NOMO-1 (cell line): ENCODE measurements around the gene POLD4.

Experiments
- DNase-seq, 2 experiments: peaks; one replicate each; lab custom pipeline; 2025; ENCODE audit not compliant: unreplicated experiment in 2 of 2; lab: John Stamatoyannopoulos, UW

Gene POLD4

DNA sequence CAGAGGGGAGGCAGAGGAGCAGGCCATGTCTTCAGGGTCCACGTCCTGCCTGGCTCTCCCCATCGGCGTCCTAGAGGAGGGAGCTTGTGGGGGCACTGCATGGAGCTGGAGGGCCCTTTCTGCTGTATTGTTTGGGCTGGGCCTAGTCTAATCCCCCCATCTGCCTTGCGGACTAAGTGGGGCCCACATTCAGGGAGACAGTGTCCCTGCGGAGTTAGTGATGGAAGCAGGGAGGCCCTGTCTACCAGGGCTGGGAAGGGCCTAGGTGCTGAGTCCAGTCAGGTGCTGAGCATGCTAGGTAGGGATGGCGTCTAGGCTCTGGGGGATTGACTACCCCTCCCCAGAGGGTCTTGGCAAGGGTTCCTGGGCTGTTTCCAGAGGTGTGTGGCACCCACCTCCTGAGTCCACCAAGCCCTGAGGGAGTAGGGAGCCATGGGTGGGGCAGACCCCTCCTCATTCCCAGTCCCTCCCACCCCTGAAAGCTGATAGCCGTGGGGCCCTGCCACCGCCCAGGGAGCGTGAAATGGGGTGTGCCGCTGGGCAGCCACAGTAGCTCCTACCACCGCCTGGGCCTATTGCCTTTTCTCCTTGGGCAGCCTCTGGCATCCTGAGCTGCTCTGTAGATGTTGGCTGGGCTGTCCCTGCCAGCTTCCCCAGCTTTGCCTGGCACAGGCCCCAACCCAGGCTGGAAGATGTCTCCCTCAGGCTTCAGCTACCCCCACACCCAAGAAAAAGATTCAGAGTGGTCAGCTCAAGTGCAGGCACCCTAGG, 1.9 kb upstream of the POLD4 start:
- no peak for DNase-seq

DNA sequence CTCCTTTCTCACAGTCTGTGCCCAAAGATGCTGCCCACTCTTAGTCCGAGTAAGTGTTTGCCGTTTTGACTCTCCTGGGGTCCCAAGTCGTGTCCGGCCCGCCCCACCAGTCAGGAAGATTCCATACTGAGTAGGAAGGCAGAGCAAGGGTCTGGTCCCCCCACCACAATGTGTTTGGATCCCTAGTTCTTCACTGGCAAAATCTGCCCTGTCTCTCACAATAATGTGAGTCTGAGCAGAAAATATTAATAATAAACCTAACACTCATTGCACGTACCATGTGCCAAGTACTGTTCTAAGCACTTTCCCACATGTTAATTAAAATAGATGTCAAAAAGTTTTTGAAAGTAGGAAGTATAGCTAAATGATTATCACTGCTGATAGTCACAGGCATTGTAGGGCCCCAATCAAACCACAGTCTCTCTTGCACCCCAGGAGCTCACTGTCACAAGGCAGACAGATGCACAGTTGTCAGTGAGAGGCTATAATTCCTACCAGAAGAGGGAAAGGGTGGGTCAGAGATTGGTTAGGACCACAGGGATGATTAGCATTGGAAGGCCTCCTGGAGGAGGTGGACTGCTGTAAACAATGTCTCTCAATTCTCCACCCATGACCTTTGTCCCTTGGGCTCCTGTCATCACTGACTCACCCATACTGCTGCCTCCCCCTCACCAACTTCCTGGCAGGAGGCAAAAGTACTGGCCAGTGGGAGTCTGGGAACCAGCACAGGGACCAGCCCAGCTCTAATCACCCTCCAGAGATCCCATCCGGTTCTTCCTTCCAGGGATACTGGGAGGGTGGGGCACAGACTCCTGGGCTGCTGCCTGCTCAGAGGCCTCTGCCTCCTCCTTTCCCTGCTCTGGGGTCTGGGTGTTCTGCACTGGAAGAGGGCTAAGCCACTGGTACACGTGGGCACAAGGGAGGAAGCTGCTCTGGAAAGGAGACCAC, 1.0 kb upstream of the POLD4 start:
- DNase-seq = peak in 1 of 2 experiments; percentile 19

DNA sequence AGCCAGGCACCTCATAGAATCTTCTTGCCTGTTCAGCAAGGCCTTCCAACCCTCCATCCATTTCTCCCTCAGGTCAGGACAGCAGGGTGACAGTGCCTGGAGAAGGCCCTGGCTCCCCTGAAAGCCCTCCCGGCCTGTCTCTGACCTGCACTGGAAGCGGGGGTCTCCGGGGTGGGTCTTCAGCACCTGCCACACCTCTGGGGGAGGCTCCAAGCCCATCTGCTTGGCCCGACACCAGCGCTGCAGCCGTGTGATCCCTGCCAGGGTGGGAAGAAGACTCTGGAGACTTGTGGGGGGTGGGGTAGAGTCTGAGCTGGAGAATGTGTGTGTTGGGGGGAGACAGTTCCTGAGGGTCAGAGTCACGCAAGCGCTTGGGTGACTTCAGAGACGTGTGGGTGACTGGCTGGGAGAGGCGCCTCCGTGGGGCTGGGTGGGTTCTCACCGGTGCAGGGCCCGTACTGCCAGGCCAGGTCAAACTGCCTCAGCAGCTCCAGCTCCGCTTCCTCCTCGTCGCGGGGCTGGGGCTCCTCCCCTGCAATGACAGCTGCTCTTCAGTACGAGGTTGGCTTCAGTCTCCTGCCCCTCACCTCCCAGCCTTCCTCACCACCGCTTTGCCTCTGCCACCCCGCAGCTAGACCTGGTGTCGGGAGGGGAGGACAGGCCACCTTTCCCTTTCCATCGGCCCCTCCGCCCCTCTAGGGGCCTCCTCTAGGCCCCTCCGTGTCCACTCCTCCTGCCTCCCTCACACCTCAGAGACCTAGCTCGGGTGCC, 615 bp downstream of the POLD4 start:
- DNase-seq = peak; percentile 51 to 62

DNA sequence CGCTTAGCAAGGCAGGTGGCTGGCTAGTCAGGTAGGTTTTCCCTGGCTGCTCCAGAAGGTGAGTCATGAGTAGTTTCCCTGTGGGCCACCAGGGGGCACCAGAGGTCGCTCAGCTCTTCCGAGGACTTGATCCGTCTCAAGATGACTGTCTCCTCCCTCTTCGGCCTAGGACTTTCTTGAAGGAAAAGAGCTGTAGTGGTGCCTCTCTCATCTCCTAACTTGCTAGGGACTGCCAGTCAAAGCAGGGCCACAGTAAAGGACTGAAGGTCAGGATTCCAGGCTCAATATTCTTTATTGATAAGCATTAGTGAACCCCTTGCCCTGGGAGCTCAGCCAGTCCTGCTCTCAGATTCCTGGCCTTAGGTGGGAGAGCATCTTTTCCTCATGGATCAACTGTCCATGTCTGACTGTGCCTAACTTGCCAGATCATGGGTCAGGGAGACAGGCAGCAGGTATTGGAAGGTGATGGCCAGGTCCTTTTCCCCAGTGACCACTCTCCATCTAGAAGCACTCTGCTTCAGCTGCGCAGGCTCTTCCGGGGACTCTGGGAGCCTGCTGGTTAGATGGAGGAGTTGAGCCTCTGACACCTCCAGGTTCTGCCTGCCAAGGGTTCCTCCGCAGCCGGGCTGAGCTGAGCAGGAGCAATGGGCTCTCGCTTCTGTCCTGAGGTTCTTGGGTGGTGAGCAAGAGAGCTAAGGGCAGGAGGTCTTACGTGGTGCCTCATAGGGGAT, 1.9 kb downstream of the POLD4 start:
- DNase-seq = peak; percentile 56 to 63

DNA sequence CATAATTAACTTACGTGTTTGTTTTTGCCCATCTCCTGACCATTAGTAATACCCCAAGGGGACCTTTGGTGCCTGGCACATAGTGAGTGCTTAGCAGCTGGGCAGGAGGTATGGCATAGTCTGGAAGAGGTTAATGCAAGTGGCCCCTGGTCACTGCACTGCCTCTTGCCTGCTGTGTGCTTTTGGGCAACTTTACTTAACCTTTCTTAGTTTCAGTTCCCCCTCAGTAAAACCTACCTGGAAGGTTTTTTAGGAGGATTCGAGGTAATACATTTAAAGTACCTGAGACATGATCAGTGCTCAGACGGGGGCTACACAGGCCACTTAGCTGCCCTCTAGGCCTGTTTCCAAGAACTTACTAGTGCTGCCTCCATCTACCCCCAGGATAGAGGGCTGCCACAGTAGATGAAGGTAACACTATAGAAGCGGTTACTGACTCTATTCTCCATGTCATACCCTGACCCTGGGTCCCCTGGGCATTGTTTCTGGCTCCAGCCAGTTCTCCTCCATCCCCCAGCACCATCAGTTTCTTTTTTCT, 3.3 kb downstream of the POLD4 start:
- DNase-seq = no peak

DNA sequence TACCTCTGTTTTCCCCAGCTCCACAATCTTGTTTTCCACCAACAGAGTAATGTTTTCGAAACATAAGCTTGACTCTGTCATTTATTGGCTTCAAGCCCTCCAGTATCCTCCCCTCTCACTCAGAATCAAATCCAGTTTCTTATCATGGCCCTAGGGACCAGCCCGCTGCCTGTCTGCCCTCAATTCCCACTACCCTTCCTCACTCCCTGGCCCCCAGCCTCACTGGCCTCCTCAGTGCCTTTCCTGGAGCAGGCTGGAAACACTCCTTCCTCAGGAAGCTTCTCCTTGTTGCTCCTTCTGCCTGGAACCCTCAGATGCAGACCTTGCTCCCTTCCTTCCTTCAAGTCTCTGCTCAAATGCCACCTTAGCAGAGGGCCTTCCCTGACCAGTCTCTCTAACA, 3.9 kb downstream of the POLD4 start:
- DNase-seq = no peak

DNA sequence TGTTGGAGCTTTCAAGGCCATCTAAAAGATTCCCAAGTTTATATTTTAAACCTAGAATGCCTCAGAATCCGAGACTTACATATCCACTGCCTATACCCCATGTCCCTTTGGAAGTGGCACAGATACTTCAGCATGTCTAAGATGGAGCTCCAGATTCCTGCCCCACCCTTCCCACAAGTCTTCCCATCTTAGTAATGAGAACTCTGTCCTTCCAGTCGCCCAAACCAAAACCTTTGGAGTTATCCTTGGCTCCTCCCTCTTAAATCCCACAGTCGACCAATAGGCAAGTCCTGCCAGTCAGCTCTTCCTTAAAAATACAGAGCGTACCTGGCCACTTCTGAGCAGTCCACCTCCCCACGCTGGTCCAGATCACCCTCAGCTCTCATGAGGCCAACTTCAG, 4.3 kb downstream of the POLD4 start:
- no peak for DNase-seq

DNA sequence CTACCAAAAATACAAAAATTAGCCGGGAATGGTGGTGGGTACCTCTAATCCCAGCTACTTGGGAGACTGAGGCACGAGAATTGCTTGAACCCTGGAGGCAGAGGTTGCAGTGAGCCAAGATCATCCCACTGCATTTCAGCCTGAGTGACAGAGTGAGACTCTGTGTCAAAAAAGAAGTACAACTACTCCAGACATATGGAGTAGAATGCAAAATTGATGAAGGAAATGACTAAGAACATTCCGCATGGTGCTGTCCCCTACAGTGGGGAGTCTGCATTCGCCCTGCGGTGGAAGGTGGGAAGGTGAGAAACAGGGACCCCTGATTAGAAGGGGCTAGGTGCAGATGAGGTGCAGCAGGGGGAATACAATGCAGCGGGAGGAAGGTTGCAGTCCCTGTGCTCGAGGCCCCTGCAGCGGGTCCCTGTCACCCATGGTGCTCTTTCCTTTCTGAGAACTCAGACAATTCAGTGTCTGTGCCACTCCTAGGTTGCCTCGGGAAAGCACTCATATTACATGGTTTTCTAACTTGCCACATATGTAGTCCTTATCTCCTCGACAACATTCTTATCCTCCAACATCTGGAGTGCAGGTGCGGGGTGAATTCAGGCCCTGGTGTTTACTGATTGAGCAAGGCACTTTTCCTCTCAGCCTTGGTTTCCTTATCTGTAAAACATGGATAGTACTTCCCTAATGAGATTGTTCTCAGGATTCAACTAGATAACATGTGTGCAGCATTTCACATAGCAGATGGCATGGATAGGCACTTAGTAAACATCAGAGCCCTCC, 5.2 kb downstream of the POLD4 start:
- DNase-seq = no peak

DNA sequence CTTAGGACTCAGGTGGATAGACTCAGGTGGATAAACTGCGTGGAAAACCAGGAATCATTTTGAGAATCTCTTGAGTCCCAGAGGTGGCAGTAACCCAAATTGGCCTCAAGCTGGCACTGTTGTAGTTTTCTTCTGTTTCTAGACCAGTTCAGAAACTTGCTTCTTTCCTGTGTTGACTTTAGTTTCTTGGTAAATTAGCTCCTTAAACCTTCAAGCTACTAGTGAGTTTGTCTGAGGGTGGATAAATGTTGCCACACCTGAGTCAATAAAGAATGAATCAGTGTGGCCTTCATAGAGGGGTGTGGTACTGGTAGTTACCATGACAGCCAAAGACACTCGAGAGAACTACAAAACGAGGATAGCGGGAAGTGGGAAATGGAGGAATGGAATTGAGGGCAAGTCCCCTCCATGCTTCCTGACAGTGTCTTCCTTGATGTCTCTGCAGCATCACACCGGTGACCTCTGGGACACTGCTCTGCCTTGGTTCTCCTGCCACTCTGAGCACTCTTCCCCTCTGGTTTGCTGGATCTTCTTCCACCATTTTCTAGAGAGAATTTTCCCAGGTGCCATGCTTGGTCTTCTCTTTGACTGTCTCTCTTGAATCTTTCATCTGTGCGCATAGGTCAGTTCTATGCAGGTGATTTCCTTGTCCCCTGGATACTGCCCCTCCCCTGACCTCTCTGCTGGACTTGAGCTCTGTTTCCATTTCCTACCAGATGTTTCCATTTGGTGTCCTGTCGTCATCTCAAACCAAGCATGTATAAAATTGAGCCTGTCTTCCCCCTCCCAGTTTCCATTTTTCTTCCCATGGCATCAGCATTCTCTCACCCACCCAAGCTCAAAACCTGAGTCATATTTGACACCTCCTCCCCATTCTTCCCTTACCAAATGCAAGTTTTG, 7.2 kb downstream of the POLD4 start:
- peak in 1 of 2 experiments; percentile 29 for DNase-seq

DNA sequence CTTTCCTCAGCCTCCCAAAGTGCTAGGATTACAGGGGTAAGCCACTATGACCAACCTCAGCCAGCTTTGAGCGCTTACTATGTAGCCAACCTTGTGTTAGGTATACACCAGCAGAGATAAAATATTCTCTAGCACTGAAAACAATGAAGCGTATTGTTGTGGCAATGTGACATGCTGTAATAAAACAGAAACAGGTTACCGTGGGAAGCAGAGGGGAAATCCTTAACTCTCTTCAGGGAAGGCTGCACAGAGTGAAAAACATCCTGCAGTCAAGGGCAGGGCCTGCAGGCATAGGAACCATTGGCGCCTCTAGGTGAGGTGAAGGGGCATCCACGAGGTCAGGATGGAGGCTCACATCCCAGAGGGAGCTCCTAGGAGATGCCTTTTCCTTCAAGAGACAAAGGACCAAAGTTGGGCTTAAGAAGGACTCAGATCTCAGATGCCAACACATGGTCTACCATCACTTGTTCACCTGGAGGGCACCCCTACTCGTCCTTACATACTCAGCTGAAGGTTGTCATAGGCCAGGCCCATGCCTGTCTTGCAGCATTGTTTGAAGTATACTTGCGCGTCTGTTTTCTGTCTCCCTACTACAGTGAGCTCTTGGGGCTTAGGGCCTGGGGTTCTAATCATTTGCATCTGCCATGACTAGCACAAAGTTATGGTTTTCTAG, 8.0 kb downstream of the POLD4 start:
- no peak for DNase-seq

DNA sequence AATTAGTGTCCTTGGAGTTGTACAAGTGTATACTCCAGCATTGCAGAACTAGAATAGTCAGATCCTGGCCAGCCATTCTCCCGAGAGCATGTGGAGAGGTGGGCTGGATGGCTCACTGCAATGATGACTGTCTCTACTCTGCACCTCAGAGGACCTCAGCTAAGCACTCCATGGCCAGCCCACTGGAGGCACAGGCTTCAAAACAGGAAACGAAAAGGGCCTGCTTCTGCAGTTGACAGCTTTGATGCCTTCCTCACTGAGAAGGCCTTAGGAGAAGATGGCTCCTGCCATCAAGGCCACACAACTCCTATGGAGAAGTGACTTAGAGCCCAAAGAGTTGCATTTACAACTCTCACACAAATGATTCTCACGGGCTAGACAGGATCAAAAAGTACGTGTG, 9.1 kb downstream of the POLD4 start:
- DNase-seq = peak in 1 of 2 experiments; percentile 37

DNA sequence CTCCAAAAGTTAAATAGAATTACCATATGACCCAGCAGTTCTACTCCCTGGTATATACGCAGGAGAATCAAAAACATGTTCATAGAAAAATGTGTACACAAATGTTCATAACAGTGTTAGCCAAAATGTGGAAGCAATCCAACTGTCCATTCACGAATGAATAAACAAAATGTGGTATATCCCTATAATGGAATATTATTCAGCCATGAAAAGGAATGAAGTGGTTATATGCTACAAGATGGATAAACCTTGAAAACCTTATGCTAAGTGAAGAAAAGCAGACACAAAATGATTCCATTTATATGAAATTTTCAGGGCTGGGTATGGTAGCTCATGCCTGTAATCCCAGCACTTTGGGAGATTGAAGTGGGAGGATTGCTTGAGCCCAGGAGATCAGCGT, 16.1 kb downstream of the POLD4 start:
- no peak for DNase-seq

DNA sequence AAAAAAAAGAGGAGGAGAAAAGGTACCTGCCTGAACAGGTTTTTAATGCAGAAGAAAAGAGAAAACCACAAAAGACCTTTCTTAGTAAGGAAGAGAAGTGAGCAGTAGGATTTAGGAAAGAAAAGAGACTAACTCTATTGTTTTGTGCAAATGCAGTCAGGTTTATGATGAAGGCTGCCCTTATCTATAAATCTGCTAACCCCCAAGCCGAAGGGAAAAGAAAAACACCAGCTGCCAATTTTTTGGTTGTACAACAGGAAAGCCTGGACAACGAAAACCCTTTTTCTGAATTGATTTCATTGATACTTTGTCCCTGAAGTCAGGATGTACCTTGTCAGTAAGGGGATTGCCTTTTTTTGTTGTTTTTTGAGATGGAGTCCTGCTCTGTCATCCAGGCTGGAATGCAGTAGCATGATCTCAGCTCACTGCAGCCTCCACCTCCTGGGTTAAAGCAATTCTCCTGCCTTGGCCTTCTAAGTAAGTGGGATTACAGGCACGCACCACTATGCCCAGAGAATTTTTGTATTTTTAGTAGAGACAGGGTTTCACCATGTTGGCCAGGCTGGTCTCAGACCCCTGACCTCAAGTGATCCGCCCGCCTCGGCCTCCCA, 21.2 kb downstream of the POLD4 start:
- DNase-seq = no peak

DNA sequence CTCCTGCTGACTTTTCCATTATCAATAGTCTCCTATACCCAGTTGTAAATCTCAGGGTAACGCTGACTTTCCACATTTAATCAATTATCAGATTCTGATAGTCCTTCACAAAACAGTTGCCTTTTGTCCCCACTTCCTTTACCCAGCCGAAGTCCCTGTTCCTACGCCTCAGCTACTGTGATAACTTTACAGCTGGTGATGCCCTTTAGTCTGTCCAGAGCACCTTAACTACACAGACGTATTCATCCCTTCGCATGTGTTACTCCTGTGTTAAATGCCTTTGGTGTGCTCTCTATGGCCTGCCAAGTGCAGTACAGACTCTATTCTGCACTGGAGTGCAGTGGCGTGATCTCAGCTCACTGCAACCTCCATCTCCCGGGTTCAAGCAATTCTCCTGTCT, 29.8 kb downstream of the POLD4 start:
- no peak for DNase-seq

DNA sequence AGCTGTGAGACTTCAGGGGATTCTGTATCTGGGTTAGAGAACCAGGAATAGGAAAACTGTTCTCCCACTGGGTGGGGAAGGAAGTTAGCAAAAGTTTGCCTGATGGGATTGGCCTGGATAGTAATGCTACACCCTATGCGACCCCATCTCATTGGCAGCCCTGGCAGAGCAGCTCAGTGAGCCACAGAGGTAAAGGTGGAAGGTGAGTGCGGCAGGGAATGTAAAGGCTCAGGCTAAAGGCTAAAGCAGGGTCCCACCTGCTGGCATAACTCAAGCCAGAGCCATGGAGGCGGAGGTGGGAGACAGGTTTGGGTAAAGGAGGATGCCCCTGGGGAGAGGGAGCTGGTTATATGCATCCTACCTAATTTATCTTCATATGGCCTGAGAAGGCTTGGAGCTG, 31.3 kb downstream of the POLD4 start:
- DNase-seq = no peak

DNA sequence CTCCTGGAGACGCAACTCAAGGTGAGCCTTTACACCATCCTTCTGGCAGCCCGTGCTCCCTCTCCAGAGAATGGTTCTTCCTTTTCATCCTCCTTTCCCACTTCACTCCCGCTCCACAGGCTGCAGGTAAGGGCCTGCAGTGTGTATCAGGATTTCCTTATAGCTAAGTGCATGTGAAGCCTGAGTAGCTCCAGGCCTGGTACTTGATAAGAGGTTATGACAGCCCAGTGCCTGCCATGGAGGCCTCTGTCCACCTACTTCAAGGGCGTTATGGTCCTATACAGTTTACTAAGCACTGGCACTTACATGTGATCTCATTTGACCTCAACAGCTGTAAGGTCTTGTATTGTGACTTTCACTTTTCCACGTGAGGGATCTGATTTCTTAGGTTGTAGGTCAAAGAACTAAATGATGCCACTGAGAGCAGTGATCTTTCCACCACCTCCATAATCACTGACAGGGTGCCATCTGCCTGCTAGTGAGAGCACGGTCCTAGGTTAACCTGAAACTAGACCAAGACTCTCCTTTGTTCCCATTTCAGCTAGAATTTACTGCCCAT, 32.0 kb downstream of the POLD4 start:
- DNase-seq = no peak

DNA sequence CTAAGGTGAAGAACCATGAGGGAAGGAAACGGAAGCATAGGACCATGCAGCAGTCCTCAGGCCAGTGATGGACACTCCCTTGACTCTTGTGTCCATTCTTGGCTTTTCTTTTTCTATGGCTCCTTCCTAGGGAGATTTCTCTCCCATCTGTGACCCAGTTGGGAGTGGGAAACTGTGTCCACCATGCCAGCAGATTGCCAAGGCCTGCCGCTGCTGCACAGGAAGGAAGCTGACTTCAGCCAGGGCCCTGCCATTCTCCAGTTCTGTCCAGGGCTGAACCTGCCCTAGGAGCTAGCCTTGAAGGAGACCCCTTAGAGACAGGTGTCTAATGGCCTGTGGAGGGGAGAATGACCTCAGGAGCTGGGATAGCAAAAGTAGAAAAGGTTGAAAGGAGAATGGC, 32.7 kb downstream of the POLD4 start:
- no peak for DNase-seq
